ENCODE results near the gene P2RX5. TPM values are rescaled to one million over a fixed set of nuclear protein-coding genes. Genes with fewer than 3 reads are reported as not detected.
A peak's percentile ranks its signal among the peaks of the same experiment; 100 is the strongest.
"Not testable (repeated sequence)": the region's sequence is repeated elsewhere in the genome, so short reads cannot be mapped to it uniquely, and the experiment has no call there.

Gene P2RX5
- total RNA-seq, 1 donor from 2014 or later = 0.51 TPM

DNA sequence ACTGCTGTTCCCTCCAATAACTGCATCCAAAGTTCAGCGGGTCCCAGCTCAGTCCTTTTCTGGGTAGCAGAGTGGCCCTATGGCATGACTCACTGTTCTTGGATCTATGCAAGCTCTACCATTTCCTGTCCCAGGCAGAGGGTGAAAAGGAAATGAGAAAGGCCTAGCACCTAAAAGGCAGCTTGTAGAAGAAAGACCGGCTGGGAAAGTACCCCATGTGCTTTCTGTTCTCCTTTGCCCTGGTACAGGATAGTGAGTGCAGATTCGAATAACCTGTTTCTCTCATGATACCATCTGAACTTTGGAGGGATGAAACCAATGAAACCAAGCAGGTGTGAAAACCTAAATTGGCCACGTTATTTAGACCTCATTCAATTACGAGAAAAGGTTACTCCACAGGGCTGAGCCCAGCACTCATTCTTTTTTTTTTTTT, 15.0 kb upstream of the P2RX5 start:
- DNase-seq = peak; percentile 81

GRCh38 chr17:3708366-3708765, 12.4 kb upstream of the P2RX5 start:
- DNase-seq = no peak

DNA sequence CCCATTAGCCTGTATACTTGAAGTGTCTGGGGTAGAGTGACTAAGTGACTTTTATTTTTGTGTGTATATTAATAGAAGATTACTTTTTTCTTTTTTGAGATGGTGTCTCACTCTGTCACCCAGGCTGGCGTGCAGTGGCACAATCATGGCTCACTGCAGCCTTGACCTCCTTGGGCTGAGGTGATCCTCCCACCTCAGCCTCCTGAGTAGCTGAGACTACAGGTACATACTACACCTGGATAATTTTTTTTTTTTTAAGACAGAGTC, 9.7 kb upstream of the P2RX5 start:
- DNase-seq = not testable (repeated sequence)

GRCh38 chr17:3704931-3705717, 9.2 kb upstream of the P2RX5 start:
- DNase-seq = no peak

- DNase-seq = not testable (repeated sequence)
These were observed 6.1 kb upstream of the P2RX5 start for GRCh38 chr17:3702041-3702539.

DNA sequence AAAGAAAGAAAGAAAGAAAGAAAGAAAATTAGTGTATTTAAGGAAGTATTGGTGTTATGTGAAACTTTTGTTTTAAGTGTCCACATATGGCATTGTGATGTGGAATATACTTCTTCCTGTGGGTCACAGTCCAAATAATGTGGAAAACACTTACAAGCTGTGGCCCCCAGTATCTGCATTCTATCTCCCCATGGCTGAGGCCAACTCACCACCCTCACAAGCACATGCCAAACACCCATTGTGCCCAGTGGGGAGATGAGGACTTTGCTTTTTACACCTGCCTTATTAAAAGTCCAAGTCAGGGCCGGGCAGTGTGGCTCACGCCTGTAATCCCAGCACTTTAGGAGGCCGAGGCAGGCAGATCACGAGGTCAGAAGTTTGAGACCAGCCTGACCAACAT, 4.0 kb upstream of the P2RX5 start:
- no peak for DNase-seq

GRCh38 chr17:3698139-3698538, 2.2 kb upstream of the P2RX5 start:
- no peak for DNase-seq

- no peak for DNase-seq
These were observed 1.1 kb upstream of the P2RX5 start for GRCh38 chr17:3697103-3697476.

GRCh38 chr17:3695129-3695722, 729 bp downstream of the P2RX5 start:
- no peak for DNase-seq

DNA sequence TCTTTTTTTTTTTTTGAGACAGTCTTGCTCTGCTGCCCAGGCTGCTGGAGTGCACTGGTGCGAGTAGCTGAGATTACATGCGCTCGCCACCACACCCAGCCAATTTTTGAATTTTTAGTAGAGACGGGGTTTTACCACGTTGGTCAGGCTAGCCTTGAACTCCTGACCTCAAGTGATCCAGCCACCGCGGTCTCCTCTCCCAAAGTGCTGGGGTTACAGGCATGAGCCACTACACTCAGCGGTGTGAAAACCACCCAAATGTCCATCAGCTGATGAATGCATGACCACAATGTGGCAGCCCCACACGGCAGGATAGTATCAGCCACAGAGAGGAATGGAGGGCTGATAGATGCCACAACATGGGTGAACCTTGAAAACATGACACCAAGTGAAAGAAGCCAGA, 2.1 kb downstream of the P2RX5 start:
- no peak for DNase-seq

GRCh38 chr17:3693141-3693540, 2.8 kb downstream of the P2RX5 start:
- DNase-seq = no peak

GRCh38 chr17:3692346-3692745, 3.6 kb downstream of the P2RX5 start:
- no peak for DNase-seq

DNA sequence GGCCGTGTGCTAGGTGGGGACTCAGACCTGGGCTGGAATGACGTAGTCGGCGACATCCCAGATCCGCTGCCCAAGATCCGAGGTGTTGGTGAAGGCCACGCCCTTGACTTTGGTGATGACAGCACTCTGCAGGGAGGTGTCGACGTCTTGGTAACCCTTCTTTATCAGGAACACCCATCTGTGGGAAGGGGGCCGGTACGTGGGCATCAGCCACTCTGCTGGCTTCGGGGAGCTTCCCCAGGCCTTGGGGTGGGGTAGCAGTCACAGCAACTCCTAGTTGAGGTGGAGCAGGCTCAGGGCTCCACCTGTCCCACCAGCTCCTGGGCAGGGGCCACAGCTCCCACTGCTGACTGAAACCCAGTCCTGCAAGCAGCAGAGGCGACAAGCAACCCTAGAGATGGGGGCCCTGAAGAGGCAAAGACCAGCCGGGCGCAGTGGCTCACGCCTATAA, 4.3 kb downstream of the P2RX5 start:
- no peak for DNase-seq

DNA sequence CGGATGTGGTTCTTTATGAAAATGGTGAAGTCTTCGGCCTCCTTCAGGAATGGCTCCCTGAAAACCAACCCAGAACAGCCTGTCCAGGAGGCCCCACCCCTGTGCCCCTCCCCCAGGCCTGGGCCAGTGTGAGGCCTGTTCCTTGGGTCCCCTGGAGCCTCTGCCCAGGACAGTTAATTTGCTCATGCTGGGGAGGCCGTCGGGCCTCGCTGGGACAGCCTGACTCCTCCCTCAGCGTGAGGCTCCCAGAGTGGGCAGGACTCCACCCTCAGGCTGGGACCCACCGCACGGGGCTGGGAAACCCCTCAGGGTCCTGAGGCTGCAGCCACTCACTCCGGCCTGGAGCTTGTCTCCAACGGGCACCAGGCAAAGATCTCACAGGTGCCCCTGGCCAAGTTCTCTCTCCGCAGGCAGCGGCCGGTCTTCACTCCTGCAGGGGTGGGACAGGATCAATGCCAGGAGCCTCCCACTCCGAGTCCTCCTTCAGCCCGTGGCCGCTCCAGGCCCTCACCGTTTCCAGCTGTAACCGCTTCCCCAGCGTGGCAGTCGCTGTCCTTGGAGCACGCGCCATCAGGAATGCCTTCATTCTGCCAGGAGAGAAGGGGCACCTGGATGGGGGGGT, 5.8 kb downstream of the P2RX5 start:
- DNase-seq = no peak

- no peak for DNase-seq
These were observed 6.5 kb downstream of the P2RX5 start for GRCh38 chr17:3689262-3690093.

GRCh38 chr17:3688852-3689261, 7.1 kb downstream of the P2RX5 start:
- no peak for DNase-seq

- DNase-seq = no peak
These were observed 7.9 kb downstream of the P2RX5 start for GRCh38 chr17:3688027-3688553.

- no peak for DNase-seq
These were observed 10.8 kb downstream of the P2RX5 start for GRCh38 chr17:3685174-3685573.

- DNase-seq = peak; percentile 61
These were observed 12.9 kb downstream of the P2RX5 start for GRCh38 chr17:3683054-3683511.

DNA sequence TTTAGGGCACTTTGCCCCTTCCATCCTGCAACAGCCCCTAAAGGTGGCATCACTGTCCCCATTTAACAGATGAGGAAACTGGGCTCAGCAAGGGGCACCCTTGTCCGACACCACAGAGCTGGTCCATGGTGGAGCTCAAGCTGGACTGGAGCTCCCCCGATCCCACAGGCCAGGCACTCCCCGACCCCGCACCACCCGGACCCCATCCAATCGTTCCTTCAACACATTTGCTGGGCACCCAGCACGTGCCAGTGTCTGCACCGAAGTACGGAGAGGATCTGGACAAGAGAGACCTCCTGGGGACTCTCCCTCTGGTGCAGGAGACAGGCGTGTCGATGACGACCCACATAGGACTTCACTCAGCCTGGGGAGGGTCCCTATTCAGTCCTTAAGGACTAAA, 13.9 kb downstream of the P2RX5 start:
- DNase-seq = no peak

- DNase-seq = no peak
These were observed 14.4 kb downstream of the P2RX5 start for GRCh38 chr17:3681565-3681964.

- DNase-seq = no peak
These were observed 14.9 kb downstream of the P2RX5 start for GRCh38 chr17:3681057-3681456.
